Measurements from ENCODE around the gene CLRN2.

DNA sequence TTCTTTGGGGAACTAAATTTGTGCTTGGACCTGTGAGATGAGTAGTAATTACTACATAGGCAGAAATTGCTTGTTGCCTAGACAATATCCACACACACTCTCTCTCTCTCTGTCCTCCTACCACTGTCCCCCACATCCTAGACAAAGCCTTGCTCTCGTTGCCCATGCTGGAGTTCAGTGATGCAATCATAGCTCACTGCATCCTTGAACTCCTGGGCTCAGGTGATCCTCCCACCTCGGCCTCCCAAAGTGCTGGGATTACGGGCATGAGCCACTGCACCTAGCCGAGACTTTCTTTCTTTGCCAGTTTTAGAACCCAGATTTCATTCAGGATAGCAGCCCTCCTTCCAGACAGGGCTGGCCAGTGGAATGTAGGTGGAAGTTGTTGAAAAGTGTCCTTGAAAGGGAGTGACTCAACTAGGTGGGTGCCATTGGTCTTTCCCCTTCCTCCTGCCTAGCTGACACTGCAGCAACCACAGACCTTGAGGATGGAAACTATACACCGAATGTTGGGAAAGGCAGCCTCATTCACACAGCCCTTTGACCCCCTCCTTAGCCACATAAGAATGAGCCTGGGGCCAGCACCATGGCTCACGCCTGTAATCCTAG lies 45.2 kb downstream of the CLRN2 start:
- TF ChIP-seq, protein P1, sequence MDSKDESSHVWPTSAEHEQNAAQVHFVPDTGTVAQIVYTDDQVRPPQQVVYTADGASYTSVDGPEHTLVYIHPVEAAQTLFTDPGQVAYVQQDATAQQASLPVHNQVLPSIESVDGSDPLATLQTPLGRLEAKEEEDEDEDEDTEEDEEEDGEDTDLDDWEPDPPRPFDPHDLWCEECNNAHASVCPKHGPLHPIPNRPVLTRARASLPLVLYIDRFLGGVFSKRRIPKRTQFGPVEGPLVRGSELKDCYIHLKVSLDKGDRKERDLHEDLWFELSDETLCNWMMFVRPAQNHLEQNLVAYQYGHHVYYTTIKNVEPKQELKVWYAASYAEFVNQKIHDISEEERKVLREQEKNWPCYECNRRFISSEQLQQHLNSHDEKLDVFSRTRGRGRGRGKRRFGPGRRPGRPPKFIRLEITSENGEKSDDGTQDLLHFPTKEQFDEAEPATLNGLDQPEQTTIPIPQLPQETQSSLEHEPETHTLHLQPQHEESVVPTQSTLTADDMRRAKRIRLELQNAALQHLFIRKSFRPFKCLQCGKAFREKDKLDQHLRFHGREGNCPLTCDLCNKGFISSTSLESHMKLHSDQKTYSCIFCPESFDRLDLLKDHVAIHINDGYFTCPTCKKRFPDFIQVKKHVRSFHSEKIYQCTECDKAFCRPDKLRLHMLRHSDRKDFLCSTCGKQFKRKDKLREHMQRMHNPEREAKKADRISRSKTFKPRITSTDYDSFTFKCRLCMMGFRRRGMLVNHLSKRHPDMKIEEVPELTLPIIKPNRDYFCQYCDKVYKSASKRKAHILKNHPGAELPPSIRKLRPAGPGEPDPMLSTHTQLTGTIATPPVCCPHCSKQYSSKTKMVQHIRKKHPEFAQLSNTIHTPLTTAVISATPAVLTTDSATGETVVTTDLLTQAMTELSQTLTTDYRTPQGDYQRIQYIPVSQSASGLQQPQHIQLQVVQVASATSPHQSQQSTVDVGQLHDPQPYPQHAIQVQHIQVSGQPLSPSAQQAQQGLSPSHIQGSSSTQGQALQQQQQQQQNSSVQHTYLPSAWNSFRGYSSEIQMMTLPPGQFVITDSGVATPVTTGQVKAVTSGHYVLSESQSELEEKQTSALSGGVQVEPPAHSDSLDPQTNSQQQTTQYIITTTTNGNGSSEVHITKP (tag by site-specific recombination; IDR thresholded peaks at IDR 0.05) = no peak
- TF ChIP-seq ZNF558 (tag by site-specific recombination; IDR thresholded peaks at IDR 0.05) = no peak
- no peak for TF ChIP-seq SP7 (tag by site-specific recombination; IDR thresholded peaks at IDR 0.05)
- TF ChIP-seq, protein P2, sequence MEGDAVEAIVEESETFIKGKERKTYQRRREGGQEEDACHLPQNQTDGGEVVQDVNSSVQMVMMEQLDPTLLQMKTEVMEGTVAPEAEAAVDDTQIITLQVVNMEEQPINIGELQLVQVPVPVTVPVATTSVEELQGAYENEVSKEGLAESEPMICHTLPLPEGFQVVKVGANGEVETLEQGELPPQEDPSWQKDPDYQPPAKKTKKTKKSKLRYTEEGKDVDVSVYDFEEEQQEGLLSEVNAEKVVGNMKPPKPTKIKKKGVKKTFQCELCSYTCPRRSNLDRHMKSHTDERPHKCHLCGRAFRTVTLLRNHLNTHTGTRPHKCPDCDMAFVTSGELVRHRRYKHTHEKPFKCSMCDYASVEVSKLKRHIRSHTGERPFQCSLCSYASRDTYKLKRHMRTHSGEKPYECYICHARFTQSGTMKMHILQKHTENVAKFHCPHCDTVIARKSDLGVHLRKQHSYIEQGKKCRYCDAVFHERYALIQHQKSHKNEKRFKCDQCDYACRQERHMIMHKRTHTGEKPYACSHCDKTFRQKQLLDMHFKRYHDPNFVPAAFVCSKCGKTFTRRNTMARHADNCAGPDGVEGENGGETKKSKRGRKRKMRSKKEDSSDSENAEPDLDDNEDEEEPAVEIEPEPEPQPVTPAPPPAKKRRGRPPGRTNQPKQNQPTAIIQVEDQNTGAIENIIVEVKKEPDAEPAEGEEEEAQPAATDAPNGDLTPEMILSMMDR (tag by site-specific recombination; IDR thresholded peaks at IDR 0.05) = no peak
- no peak for TF ChIP-seq ZIC2 (tag by site-specific recombination; IDR thresholded peaks at IDR 0.05)
